HepG2 (cell line): ENCODE results near the gene KCNAB1. TPM values are rescaled to one million over a fixed set of nuclear protein-coding genes. Genes with fewer than 3 reads are reported as not detected.

Experiments used
- ATAC-seq: fragments of 200-7000 bp; cut with Tn5 transposase; 3 replicates; pipeline ENCODE4 v1.9.1; 2020; ENCODE audit warnings: mild to moderate bottlenecking, moderate library complexity
- BruUV-seq: library from RNA; stranded (reverse); fragments of 400-500 nt; replicated peaks from 2 replicates; lab custom pipeline; 2021; lab: Mats Ljungman, UMichigan
- CTCF ChIA-PET: fragments of 300-600 bp; formaldehyde crosslinking; extraction: SDS; loops from one replicate; lab custom pipeline; 2021; ENCODE audit warnings: low total read pairs, inconsistent platforms, low intra/inter-chr PET ratio; lab: Yijun Ruan, JAX
- POLR2A ChIA-PET: fragments of 350-600 bp; sonication (Branson Sonifier 250); formaldehyde crosslinking; loops from one replicate; lab custom pipeline; 2020; ENCODE audit warnings: antibody characterized with exemption, inconsistent platforms; lab: Yijun Ruan, JAX
- DNase-seq: peaks from one replicate; pipeline ENCODE4 v3.0.0-alpha.2; 2015; ENCODE audit warnings: low spot score
- FAIRE-seq: peaks from 3 replicates; lab custom pipeline; 2011; peaks lifted over from hg19 to GRCh38; lab: Jason Lieb, UNC
- H2AFZ ChIP-seq: one replicate; pipeline ENCODE4 v1.6.1; 2011; ENCODE audit warnings: low read length, inconsistent platforms
- H3K27ac ChIP-seq: fragments of 300-600 bp; 3 replicates; pipeline ENCODE4 v1.8.0; 2011; ENCODE audit warnings: mixed run types, mild to moderate bottlenecking, mixed read lengths, low read length, inconsistent platforms; ENCODE audit not compliant: insufficient read depth; ENCODE audit errors: extremely low read length
- H3K27me3 ChIP-seq, 2 experiments: fragments of 200-600 bp in 1 of 2; 2 replicates in 1 of 2; 3 replicates in 1 of 2; pipeline versions ENCODE4 v1.6.0 to v1.8.0; 2011; ENCODE audit warnings: low read length in 2 of 2, mild to moderate bottlenecking in 2 of 2, moderate library complexity in 2 of 2, inconsistent platforms in 1 of 2; ENCODE audit not compliant: insufficient read depth in 2 of 2, control insufficient read depth in 1 of 2
- H3K36me3 ChIP-seq, 2 experiments: fragments of 200-600 bp in 1 of 2; replicated peaks in 1 of 2; 2 replicates in 1 of 2; 3 replicates in 1 of 2; pipeline versions ENCODE4 v1.5.1 to v1.8.0; 2011; ENCODE audit warnings: low read length in 2 of 2, inconsistent platforms in 1 of 2; ENCODE audit not compliant: insufficient read depth in 2 of 2, control insufficient read depth in 1 of 2
- H3K4me1 ChIP-seq: 2 replicates; pipeline ENCODE4 v1.5.1; 2012; ENCODE audit warnings: low read length, inconsistent platforms; ENCODE audit not compliant: insufficient read depth
- H3K4me2 ChIP-seq: 2 replicates; pipeline ENCODE4 v1.6.0; 2011; ENCODE audit warnings: low read depth, low read length, inconsistent platforms
- H3K4me3 ChIP-seq, 3 experiments: fragments of 200-600 bp in 1 of 3; sonication (generic), shearing (Covaris generic) in 1 of 3; replicated peaks in 1 of 3; 2 replicates each; pipeline ENCODE4 v1.5.1; 2011 to 2016; ENCODE audit warnings: low read length in 3 of 3, inconsistent platforms in 2 of 3, low read depth in 2 of 3, mild to moderate bottlenecking in 2 of 3, control low read depth in 1 of 3, mixed read lengths in 1 of 3; ENCODE audit not compliant: insufficient read depth in 1 of 3
- H3K79me2 ChIP-seq: one replicate; pipeline ENCODE4 v1.6.1; 2011; ENCODE audit warnings: low read length, inconsistent platforms; ENCODE audit not compliant: insufficient read depth
- H3K9ac ChIP-seq: 2 replicates; pipeline ENCODE4 v1.6.0; 2011; ENCODE audit warnings: mild to moderate bottlenecking, low read depth, low read length, inconsistent platforms; ENCODE audit not compliant: insufficient read depth
- H3K9me3 ChIP-seq: 2 replicates; pipeline ENCODE4 v1.5.1; 2012; ENCODE audit warnings: mild to moderate bottlenecking, low read length
- H4K20me1 ChIP-seq: 2 replicates; pipeline ENCODE4 v1.6.0; 2011; ENCODE audit warnings: inconsistent platforms, mild to moderate bottlenecking, low read length, moderate library complexity; ENCODE audit not compliant: insufficient read depth
- ATF1 ChIP-seq: IDR thresholded peaks from 2 replicates; pipeline ENCODE4 v1.6.1; 2016; ENCODE audit warnings: mild to moderate bottlenecking, control low read depth
- FOSL1 ChIP-seq: sonication (generic); formaldehyde crosslinking; IDR thresholded peaks from 2 replicates; pipeline ENCODE4 v1.9.0; 2021; ENCODE audit warnings: missing genetic modification reagents, borderline replicate concordance
- HINFP ChIP-seq: sonication (generic); formaldehyde crosslinking; IDR thresholded peaks from 2 replicates; pipeline ENCODE4 v1.4.0; 2020; ENCODE audit warnings: low read depth, mild to moderate bottlenecking, missing genetic modification reagents
- HOXA5 ChIP-seq: sonication (generic); formaldehyde crosslinking; IDR thresholded peaks from 2 replicates; pipeline ENCODE4 v1.4.0; 2020; ENCODE audit warnings: missing genetic modification reagents
- MIXL1 ChIP-seq: IDR thresholded peaks from 2 replicates; pipeline ENCODE4 v1.6.1; 2016
- RXRB ChIP-seq: IDR thresholded peaks from 2 replicates; pipeline ENCODE4 v1.6.1; 2016; ENCODE audit warnings: borderline replicate concordance, missing genetic modification reagents, missing compliant biosample characterization
- SRSF9 ChIP-seq: fragments of 200-400 bp; formaldehyde crosslinking; IDR thresholded peaks from 2 replicates; pipeline ENCODE4 v1.6.1; 2018; ENCODE audit warnings: borderline replicate concordance, mild to moderate bottlenecking, low read depth, low read length; ENCODE audit not compliant: insufficient read depth, poor library complexity, severe bottlenecking
- THAP7 ChIP-seq: sonication (generic); formaldehyde crosslinking; IDR thresholded peaks from 2 replicates; pipeline ENCODE4 v1.8.1; 2023; ENCODE audit warnings: mild to moderate bottlenecking, missing genetic modification reagents
- TRIM22 ChIP-seq: fragments of 450-650 bp; IDR thresholded peaks from 2 replicates; pipeline ENCODE4 v1.6.1; 2017
- ZFP90 ChIP-seq: sonication (generic); formaldehyde crosslinking; IDR thresholded peaks from 2 replicates; pipeline ENCODE4 v1.8.0; 2022; ENCODE audit warnings: missing genetic modification reagents, mild to moderate bottlenecking, inconsistent platforms, borderline replicate concordance
- ZNF558 ChIP-seq: sonication (generic); formaldehyde crosslinking; IDR thresholded peaks from 2 replicates; pipeline ENCODE4 v1.9.0; 2022; ENCODE audit warnings: mild to moderate bottlenecking, missing genetic modification reagents, borderline replicate concordance
- ZNF639 ChIP-seq: conservative IDR thresholded peaks from 2 replicates; pipeline ENCODE4 v1.6.1; 2018; ENCODE audit warnings: missing genetic modification reagents
- ZNF773 ChIP-seq: sonication (generic); formaldehyde crosslinking; IDR thresholded peaks from 2 replicates; pipeline ENCODE4 v1.4.0; 2020; ENCODE audit warnings: missing genetic modification reagents, borderline replicate concordance
- WGBS: methylation state at CpG from one replicate; pipeline ENCODE4 v1.1.6; 2017; ENCODE audit warnings: low lambda C conversion rate; 5-methylcytosine and 5-hydroxymethylcytosine counted together
- in situ Hi-C: cut with HindIII; loops from 2 replicates; pipeline ENCODE4 v1.10.0; 2017; ENCODE audit warnings: low pct_unique_long_range_greater_than_20kb; ENCODE audit not compliant: extremely low pct_ligation_motif_present
- intact Hi-C: fragments of 100-400 bp; cut with micrococcal nuclease; formaldehyde crosslinking; loops from one replicate; pipeline ENCODE4 v1.10.0; 2022; ENCODE audit not compliant: unreplicated experiment
- polyA plus RNA-seq, 8 experiments: library from polyadenylated mRNA; depleted of rRNA in 3 of 8; stranded (reverse) in 7 of 8; unstranded in 1 of 8; fragments of >200 nt; fragmentation: Illumina TruSeq in 4 of 8; extraction: Trizol in 4 of 8; gene quantifications; 2 replicates each; pipeline versions ENCODE4 v1.2.1 to v1.2.3, GENCODE V29; 2011 to 2016; ENCODE audit warnings: low read depth in 4 of 8, missing spikeins in 1 of 8, mixed read lengths in 1 of 8; ENCODE audit not compliant: insufficient read depth in 1 of 8
- total RNA-seq, 5 experiments: library from RNA; depleted of rRNA; stranded (reverse); fragments of >200 nt; fragmentation: Illumina TruSeq; extraction: Trizol; gene quantifications; 2 replicates each; pipeline ENCODE4 v1.2.3, GENCODE V29; 2016; ENCODE audit warnings: low read depth in 1 of 5

The KCNAB1 gene
- total and polyA plus RNA-seq, 2 of the 13 experiments (the other 11 are each of a cell fraction or from before 2014, with no cell fraction given): not detected

- ATAC-seq: no peak
- Histone ChIP-seq H3K36me3 (peaks cover 7 to 49% of the 10 kb centered on the region in 2 experiments), H3K4me1 (peaks cover 61% of the 10 kb centered on the region), H3K27me3 (no peaks in the 10 kb centered on the region; a peak in 2 of 5 replicates), H3K27ac (no peak overlapping the region), H3K9ac (no peak overlapping the region), H3K79me2 (peaks cover 80% of the 10 kb centered on the region), H3K4me3 (no peak overlapping the region), H3K9me3 (no peaks in the 10 kb centered on the region), H2AFZ (no peak overlapping the region), H3K4me2 (peak overlapping the region; percentile 79; the same call in 1 of the 2 replicates), H4K20me1 (peaks cover 17% of the 10 kb centered on the region; the same call in 1 of the 2 replicates)
- WGBS: 100% methylated on average over 4 of the region's 4 CpGs
- no TSS peak for BruUV-seq
- ChIA-PET CTCF (no interaction called here), POLR2A (no interaction called here)
- in situ Hi-C loops: loop anchor here (10.0 kb wide), 1 partner anchor 123 kb away; the partner anchor contains the start of gene TIPARP
- TF ChIP-seq ZFP90 (CRISPR knock-in tag) (no peak), SRSF9 (no peak), ZNF558 (CRISPR knock-in tag) (no peak), RXRB (CRISPR knock-in tag) (no peak), ZNF639 (CRISPR knock-in tag) (no peak), THAP7 (CRISPR knock-in tag) (no peak), ZNF773 (no peak), HOXA5 (CRISPR knock-in tag) (no peak), HINFP (CRISPR knock-in tag) (no peak), MIXL1 (no peak), ATF1 (CRISPR knock-in tag) (no peak), TRIM22 (no peak), FOSL1 (CRISPR knock-in tag) (no peak)
- no peak for DNase-seq
- no peak for FAIRE-seq
- intact Hi-C loops: no loop called here
These were observed 431.4 kb downstream of the KCNAB1 start for GRCh38 chr3:156551746-156552145.
